ENCODE results near the gene BHLHE41. TPM values are rescaled to one million over a fixed set of nuclear protein-coding genes. Genes with fewer than 3 reads are reported as not detected.
A peak's percentile ranks its signal among the peaks of the same experiment; 100 is the strongest.

Gene BHLHE41
- total and polyA plus RNA-seq, 4 donors: 4.3 to 49.9 (median 9.1) TPM

DNA sequence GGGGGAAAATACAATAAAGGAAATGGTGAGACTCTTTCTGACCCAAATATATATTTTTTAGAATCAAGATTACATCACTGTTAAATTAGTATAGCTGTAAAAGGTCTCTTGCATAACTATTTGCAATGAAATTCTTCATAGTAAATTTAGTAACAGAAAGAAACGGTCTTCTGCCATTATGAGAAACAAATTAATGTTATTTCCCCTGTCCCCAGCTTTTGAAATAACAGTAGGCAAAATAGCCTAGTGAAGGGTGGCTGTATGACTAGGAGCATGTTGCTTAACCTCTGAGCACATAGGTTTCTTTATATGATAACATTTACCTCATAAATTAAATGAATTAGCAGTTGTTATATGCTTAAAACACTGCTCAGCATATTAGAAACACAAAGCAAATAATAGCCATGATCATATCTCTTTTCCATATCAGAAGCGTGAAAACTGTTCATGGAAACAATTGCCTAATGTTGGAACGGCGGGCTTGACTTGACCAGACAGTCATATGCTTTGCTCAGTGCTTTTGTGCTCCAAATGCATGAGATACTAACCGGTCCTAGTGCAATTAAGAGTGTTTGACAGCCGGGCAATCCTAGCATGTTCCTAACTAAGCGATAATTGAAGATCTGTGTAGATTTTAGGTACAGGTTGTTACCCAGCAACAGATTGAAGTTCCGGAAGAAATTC is 24.0 kb downstream of the BHLHE41 start:
- 84 to 86% methylated on average over 8 of the region's 8 CpGs for WGBS, 2 donors
- Histone ChIP-seq H3K27me3 (ENCODE audit: control insufficient read depth in 1 of 2, insufficient read depth in 2 of 2, low read length in 1 of 2) (no peaks in the 10 kb centered on the region), H3K27ac (ENCODE audit: low read depth in 1 of 2, low read length in 2 of 2) (no peak overlapping the region), H3K4me1 (ENCODE audit: control insufficient read depth in 1 of 2, insufficient read depth in 2 of 2, low read length in 2 of 2) (no peaks in the 10 kb centered on the region), H3K4me3 (ENCODE audit: low read length in 2 of 2) (no peak overlapping the region), H3K36me3 (ENCODE audit: control insufficient read depth in 1 of 2, insufficient read depth in 2 of 2, low read length in 1 of 2) (no peaks in the 10 kb centered on the region), H3K9me3 (ENCODE audit: control insufficient read depth, low read length) (no peaks in the 10 kb centered on the region)
- no peak for ATAC-seq (ENCODE audit: low FRiP score)
- DNase-seq: no peak
- intact Hi-C loops (cut with DNase I): no loop called here

GRCh38 chr12:26097046-26097878 is 27.6 kb downstream of the BHLHE41 start:
- Histone ChIP-seq H3K9me3 (ENCODE audit: control insufficient read depth, low read length) (no peaks in the 10 kb centered on the region), H3K27me3 (ENCODE audit: control insufficient read depth in 1 of 2, insufficient read depth in 2 of 2, low read length in 1 of 2) (no peaks in the 10 kb centered on the region), H3K36me3 (ENCODE audit: control insufficient read depth in 1 of 2, insufficient read depth in 2 of 2, low read length in 1 of 2) (no peaks in the 10 kb centered on the region), H3K27ac (ENCODE audit: low read depth in 1 of 2, low read length in 2 of 2) (no peak overlapping the region), H3K4me1 (ENCODE audit: control insufficient read depth in 1 of 2, insufficient read depth in 2 of 2, low read length in 2 of 2) (no peaks in the 10 kb centered on the region), H3K4me3 (ENCODE audit: low read length in 2 of 2) (no peak overlapping the region)
- peak; percentile 95 for ATAC-seq (ENCODE audit: low FRiP score)
- intact Hi-C loops (cut with DNase I): loop anchor here (10.0 kb wide), 2 partner anchors 338 to 662 kb away; no protein-coding TSS in a partner anchor
- 10 to 12% methylated on average over 6 of the region's 6 CpGs for WGBS, 2 donors
- DNase-seq: peak; percentile 75 to 82

DNA sequence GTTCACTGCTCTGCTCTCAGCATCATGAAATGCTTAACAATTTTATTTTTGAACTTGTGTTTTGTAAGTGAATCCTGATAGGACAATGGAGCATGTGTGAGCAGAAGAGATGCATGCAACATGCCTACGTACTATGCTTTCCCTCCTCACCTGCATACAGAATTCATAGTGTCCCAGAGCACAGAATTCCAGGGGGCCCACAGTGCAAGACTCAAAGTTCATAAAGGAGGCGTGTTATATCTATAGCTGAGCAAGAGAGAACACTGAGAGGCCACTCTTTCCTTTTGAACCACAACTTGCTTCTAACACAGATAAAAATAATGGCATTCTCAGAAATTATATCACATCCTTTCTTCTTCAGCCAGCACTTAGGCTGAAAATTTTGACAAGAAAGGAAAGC is 28.8 kb downstream of the BHLHE41 start:
- no peak for DNase-seq
- Histone ChIP-seq H3K9me3 (ENCODE audit: control insufficient read depth, low read length) (no peaks in the 10 kb centered on the region), H3K4me1 (ENCODE audit: control insufficient read depth in 1 of 2, insufficient read depth in 2 of 2, low read length in 2 of 2) (no peaks in the 10 kb centered on the region), H3K27me3 (ENCODE audit: control insufficient read depth in 1 of 2, insufficient read depth in 2 of 2, low read length in 1 of 2) (no peaks in the 10 kb centered on the region), H3K4me3 (ENCODE audit: low read length in 2 of 2) (no peak overlapping the region), H3K36me3 (ENCODE audit: control insufficient read depth in 1 of 2, insufficient read depth in 2 of 2, low read length in 1 of 2) (no peaks in the 10 kb centered on the region), H3K27ac (ENCODE audit: low read depth in 1 of 2, low read length in 2 of 2) (no peak overlapping the region)
- intact Hi-C loops (cut with DNase I): loop anchor here (10.0 kb wide), 2 partner anchors 339 to 661 kb away; no protein-coding TSS in a partner anchor
- 90 to 96% methylated on average over 2 of the region's 2 CpGs for WGBS, 2 donors
- no peak for ATAC-seq (ENCODE audit: low FRiP score)

- no peaks in the 10 kb centered on the region for H3K4me1 ChIP-seq (ENCODE audit: control insufficient read depth in 1 of 2, insufficient read depth in 2 of 2, low read length in 2 of 2)
- no peaks in the 10 kb centered on the region for H3K9me3 ChIP-seq (ENCODE audit: control insufficient read depth, low read length)
- WGBS, 2 donors: 97% methylated on average over 2 of the region's 2 CpGs
- ATAC-seq (ENCODE audit: low FRiP score) (no peak), DNase-seq (no peak)
- no peaks in the 10 kb centered on the region for H3K36me3 ChIP-seq (ENCODE audit: control insufficient read depth in 1 of 2, insufficient read depth in 2 of 2, low read length in 1 of 2)
- H3K27ac ChIP-seq (ENCODE audit: low read depth in 1 of 2, low read length in 2 of 2): no peak overlapping the region
- intact Hi-C loops (cut with DNase I): loop anchor here (10.0 kb wide), 2 partner anchors 340 to 660 kb away; no protein-coding TSS in a partner anchor
- H3K27me3 ChIP-seq (ENCODE audit: control insufficient read depth in 1 of 2, insufficient read depth in 2 of 2, low read length in 1 of 2): no peaks in the 10 kb centered on the region
- H3K4me3 ChIP-seq (ENCODE audit: low read length in 2 of 2): no peak overlapping the region
These were observed 29.7 kb downstream of the BHLHE41 start for GRCh38 chr12:26095186-26095585.

GRCh38 chr12:26092346-26093105 is 32.3 kb downstream of the BHLHE41 start:
- Histone ChIP-seq H3K4me3 (ENCODE audit: low read length in 2 of 2) (no peak overlapping the region), H3K27ac (ENCODE audit: low read depth in 1 of 2, low read length in 2 of 2) (no peak overlapping the region), H3K36me3 (ENCODE audit: control insufficient read depth in 1 of 2, insufficient read depth in 2 of 2, low read length in 1 of 2) (no peaks in the 10 kb centered on the region), H3K27me3 (ENCODE audit: control insufficient read depth in 1 of 2, insufficient read depth in 2 of 2, low read length in 1 of 2) (no peaks in the 10 kb centered on the region), H3K4me1 (ENCODE audit: control insufficient read depth in 1 of 2, insufficient read depth in 2 of 2, low read length in 2 of 2) (no peaks in the 10 kb centered on the region), H3K9me3 (ENCODE audit: control insufficient read depth, low read length) (no peaks in the 10 kb centered on the region)
- DNase-seq (no peak), ATAC-seq (ENCODE audit: low FRiP score) (no peak)
- 81 to 83% methylated on average over 4 of the region's 4 CpGs for WGBS, 2 donors
- intact Hi-C loops (cut with DNase I): loop anchor here (10.0 kb wide), 2 partner anchors 342 to 658 kb away; no protein-coding TSS in a partner anchor

- intact Hi-C loops (cut with DNase I): loop anchor here (10.0 kb wide), 2 partner anchors 343 to 657 kb away; no protein-coding TSS in a partner anchor
- WGBS, 2 donors: 68 to 69% methylated on average over 6 of the region's 6 CpGs
- H3K27ac ChIP-seq (ENCODE audit: low read depth in 1 of 2, low read length in 2 of 2): no peak overlapping the region
- no peak for DNase-seq
- no peaks in the 10 kb centered on the region for H3K27me3 ChIP-seq (ENCODE audit: control insufficient read depth in 1 of 2, insufficient read depth in 2 of 2, low read length in 1 of 2)
- ATAC-seq (ENCODE audit: low FRiP score): no peak
- H3K4me1 ChIP-seq (ENCODE audit: control insufficient read depth in 1 of 2, insufficient read depth in 2 of 2, low read length in 2 of 2): no peaks in the 10 kb centered on the region
- H3K36me3 ChIP-seq (ENCODE audit: control insufficient read depth in 1 of 2, insufficient read depth in 2 of 2, low read length in 1 of 2): no peaks in the 10 kb centered on the region
- H3K9me3 ChIP-seq (ENCODE audit: control insufficient read depth, low read length): no peaks in the 10 kb centered on the region
- no peak overlapping the region for H3K4me3 ChIP-seq (ENCODE audit: low read length in 2 of 2)
These were observed 33.0 kb downstream of the BHLHE41 start for GRCh38 chr12:26091822-26092221.

- no peaks in the 10 kb centered on the region for H3K36me3 ChIP-seq (ENCODE audit: control insufficient read depth in 1 of 2, insufficient read depth in 2 of 2, low read length in 1 of 2)
- H3K27me3 ChIP-seq (ENCODE audit: control insufficient read depth in 1 of 2, insufficient read depth in 2 of 2, low read length in 1 of 2): no peaks in the 10 kb centered on the region
- no peak overlapping the region for H3K4me3 ChIP-seq (ENCODE audit: low read length in 2 of 2)
- ATAC-seq (ENCODE audit: low FRiP score) (no peak), DNase-seq (no peak)
- no peaks in the 10 kb centered on the region for H3K4me1 ChIP-seq (ENCODE audit: control insufficient read depth in 1 of 2, insufficient read depth in 2 of 2, low read length in 2 of 2)
- no peaks in the 10 kb centered on the region for H3K9me3 ChIP-seq (ENCODE audit: control insufficient read depth, low read length)
- WGBS, 2 donors: 85 to 92% methylated on average over 11 of the region's 11 CpGs
- intact Hi-C loops (cut with DNase I): loop anchor here (10.0 kb wide), 2 partner anchors 344 to 656 kb away; no protein-coding TSS in a partner anchor
- H3K27ac ChIP-seq (ENCODE audit: low read depth in 1 of 2, low read length in 2 of 2): no peak overlapping the region
These were observed 33.9 kb downstream of the BHLHE41 start for GRCh38 chr12:26090836-26091510.

GRCh38 chr12:26088998-26089397 is 35.8 kb downstream of the BHLHE41 start:
- Histone ChIP-seq H3K4me3 (ENCODE audit: low read length in 2 of 2) (no peak overlapping the region), H3K9me3 (ENCODE audit: control insufficient read depth, low read length) (no peaks in the 10 kb centered on the region), H3K27me3 (ENCODE audit: control insufficient read depth in 1 of 2, insufficient read depth in 2 of 2, low read length in 1 of 2) (no peaks in the 10 kb centered on the region), H3K36me3 (ENCODE audit: control insufficient read depth in 1 of 2, insufficient read depth in 2 of 2, low read length in 1 of 2) (no peaks in the 10 kb centered on the region), H3K27ac (ENCODE audit: low read depth in 1 of 2, low read length in 2 of 2) (no peak overlapping the region), H3K4me1 (ENCODE audit: control insufficient read depth in 1 of 2, insufficient read depth in 2 of 2, low read length in 2 of 2) (no peaks in the 10 kb centered on the region)
- DNase-seq (no peak), ATAC-seq (ENCODE audit: low FRiP score) (no peak)
- intact Hi-C loops (cut with DNase I): no loop called here
- 73 to 80% methylated on average over 2 of the region's 2 CpGs for WGBS, 2 donors

Measured in aorta (tissue), 5 donors.